Activated CD8-positive, alpha-beta T cell treated with anti-CD3 and anti-CD28 coated beads, Interleukin-2, amount 10 ng/mL, durations not matched to agents 7 days and 5 days (primary cell): ENCODE data around the gene CD160. TPM values are rescaled to one million over a fixed set of nuclear protein-coding genes. Genes with fewer than 3 reads are reported as not detected.

Experiments used
- ATAC-seq: fragments of 150-1000 bp; cut with Tn5 transposase; one replicate; pipeline ENCODE4 v1.10.0; 2021; ENCODE audit warnings: moderate library complexity
- CTCF ChIA-PET: fragments of 350-600 bp; sonication (Branson Sonifier 250); formaldehyde crosslinking; loops from one replicate; lab custom pipeline; 2021; ENCODE audit warnings: antibody characterized with exemption; lab: Charles Lee
- POLR2A ChIA-PET: fragments of 350-600 bp; sonication (Branson Sonifier 250); formaldehyde crosslinking; loops from one replicate; lab custom pipeline; 2021; ENCODE audit warnings: antibody characterized with exemption; lab: Charles Lee
- DNase-seq: peaks from one replicate; pipeline ENCODE4 v3.0.0-alpha.2; 2020
- H3K27ac Mint-ChIP-seq: one replicate; pipeline ENCODE4 v1.8.0; 2021; ENCODE audit warnings: mild to moderate bottlenecking, mixed read lengths
- H3K27me3 Mint-ChIP-seq: one replicate; pipeline ENCODE4 v1.8.0; 2021; ENCODE audit warnings: low read depth, mixed read lengths
- H3K36me3 Mint-ChIP-seq: one replicate; pipeline ENCODE4 v1.8.0; 2021; ENCODE audit warnings: low read depth, mixed read lengths
- H3K4me1 Mint-ChIP-seq: one replicate; pipeline ENCODE4 v1.8.0; 2021; ENCODE audit warnings: low read depth, mixed read lengths
- H3K4me3 Mint-ChIP-seq: one replicate; pipeline ENCODE4 v1.8.0; 2021; ENCODE audit warnings: mild to moderate bottlenecking, mixed read lengths
- H3K9me3 Mint-ChIP-seq: one replicate; pipeline ENCODE4 v1.8.0; 2022; ENCODE audit warnings: mixed read lengths; ENCODE audit not compliant: insufficient read depth
- total RNA-seq, 2 experiments: library from RNA; stranded (reverse); gene quantifications; one replicate each; pipeline ENCODE4 v1.2.3, GENCODE V29; 2021

The CD160 gene
- total RNA-seq, 2 experiments from 2014 or later, result 2.4 to 3.1 TPM

- CTCF ChIA-PET, result interaction anchor here (0.9 kb wide), 1 partner anchor 25 kb away, joined by 3 read pairs; no protein-coding TSS in a partner anchor
- Mint-ChIP-seq H3K4me3 (no peak overlapping the region), H3K27ac (no peak overlapping the region), H3K27me3 (peaks cover 8% of the 10 kb centered on the region), H3K9me3 (no peaks in the 10 kb centered on the region), H3K4me1 (peaks cover 14% of the 10 kb centered on the region), H3K36me3 (peaks cover 2% of the 10 kb centered on the region)
- DNase-seq (no peak), ATAC-seq (no peak)
- POLR2A ChIA-PET, result no interaction called here
Measured at GRCh38 chr1:145695821-145696629, 23.3 kb upstream of the CD160 start.

GRCh38 chr1:145696630-145696960 lies 22.7 kb upstream of the CD160 start:
- CTCF ChIA-PET, result no interaction called here
- no peak overlapping the region for H3K27ac Mint-ChIP-seq
- no peak for DNase-seq
- peaks cover 2% of the 10 kb centered on the region for H3K36me3 Mint-ChIP-seq
- H3K9me3 Mint-ChIP-seq, result no peaks in the 10 kb centered on the region
- POLR2A ChIA-PET, result no interaction called here
- ATAC-seq, result no peak
- H3K4me3 Mint-ChIP-seq, result no peak overlapping the region
- peaks cover 10% of the 10 kb centered on the region for H3K27me3 Mint-ChIP-seq
- peaks cover 9% of the 10 kb centered on the region for H3K4me1 Mint-ChIP-seq

- ATAC-seq (no peak), DNase-seq (no peak)
- H3K27ac Mint-ChIP-seq, result no peak overlapping the region
- no peaks in the 10 kb centered on the region for H3K9me3 Mint-ChIP-seq
- ChIA-PET CTCF (no interaction called here), POLR2A (no interaction called here)
- H3K4me3 Mint-ChIP-seq, result no peak overlapping the region
- no peaks in the 10 kb centered on the region for H3K4me1 Mint-ChIP-seq
- no peaks in the 10 kb centered on the region for H3K36me3 Mint-ChIP-seq
- H3K27me3 Mint-ChIP-seq, result peaks cover 23% of the 10 kb centered on the region
Measured at GRCh38 chr1:145701306-145701862, 17.9 kb upstream of the CD160 start.

DNA sequence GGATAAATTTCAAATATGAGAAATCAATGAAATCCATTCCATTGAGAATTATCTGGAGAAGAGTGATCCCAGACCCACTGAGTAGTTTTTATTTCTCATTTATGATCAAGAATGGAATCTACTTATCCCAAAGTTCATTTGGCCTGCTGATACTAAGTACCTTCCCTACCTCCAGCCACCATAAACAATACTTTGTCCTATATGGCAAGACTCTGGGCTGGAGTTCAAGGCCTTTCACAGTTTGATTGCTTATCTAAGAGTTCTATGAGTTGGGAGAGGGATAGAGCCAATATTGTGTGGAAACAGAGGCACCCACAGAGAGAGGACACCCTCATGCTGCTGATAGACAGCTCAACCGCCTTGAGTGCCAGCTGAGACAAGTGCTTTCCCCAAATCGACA lies 17.2 kb upstream of the CD160 start:
- ATAC-seq, result no peak
- Mint-ChIP-seq H3K4me1 (no peaks in the 10 kb centered on the region), H3K9me3 (no peaks in the 10 kb centered on the region), H3K36me3 (no peaks in the 10 kb centered on the region), H3K27ac (no peak overlapping the region), H3K4me3 (no peak overlapping the region), H3K27me3 (peaks cover 23% of the 10 kb centered on the region)
- POLR2A ChIA-PET, result no interaction called here
- CTCF ChIA-PET, result no interaction called here
- no peak for DNase-seq

GRCh38 chr1:145702826-145703225 lies 16.5 kb upstream of the CD160 start:
- POLR2A ChIA-PET, result no interaction called here
- no peaks in the 10 kb centered on the region for H3K9me3 Mint-ChIP-seq
- DNase-seq (no peak), ATAC-seq (no peak)
- CTCF ChIA-PET, result interaction anchor here (0.7 kb wide), 1 partner anchor 19 kb away, joined by 3 read pairs; no protein-coding TSS in a partner anchor
- H3K27me3 Mint-ChIP-seq, result peaks cover 23% of the 10 kb centered on the region
- no peaks in the 10 kb centered on the region for H3K4me1 Mint-ChIP-seq
- no peaks in the 10 kb centered on the region for H3K36me3 Mint-ChIP-seq
- no peak overlapping the region for H3K27ac Mint-ChIP-seq
- no peak overlapping the region for H3K4me3 Mint-ChIP-seq

GRCh38 chr1:145705622-145706021 lies 13.7 kb upstream of the CD160 start:
- CTCF ChIA-PET, result no interaction called here
- no peak for ATAC-seq
- no peaks in the 10 kb centered on the region for H3K9me3 Mint-ChIP-seq
- no peak overlapping the region for H3K4me3 Mint-ChIP-seq
- no peaks in the 10 kb centered on the region for H3K4me1 Mint-ChIP-seq
- H3K36me3 Mint-ChIP-seq, result no peaks in the 10 kb centered on the region
- POLR2A ChIA-PET, result no interaction called here
- H3K27me3 Mint-ChIP-seq, result peaks cover 17% of the 10 kb centered on the region
- no peak for DNase-seq
- H3K27ac Mint-ChIP-seq, result no peak overlapping the region

- ChIA-PET POLR2A (no interaction called here), CTCF (interaction anchor here (1.5 kb wide), 1 partner anchor 14 kb away, joined by 4 read pairs; no protein-coding TSS in a partner anchor)
- ATAC-seq, result no peak
- no peaks in the 10 kb centered on the region for H3K4me1 Mint-ChIP-seq
- no peaks in the 10 kb centered on the region for H3K9me3 Mint-ChIP-seq
- H3K36me3 Mint-ChIP-seq, result no peaks in the 10 kb centered on the region
- peaks cover 17% of the 10 kb centered on the region for H3K27me3 Mint-ChIP-seq
- H3K27ac Mint-ChIP-seq, result no peak overlapping the region
- no peak for DNase-seq
- H3K4me3 Mint-ChIP-seq, result no peak overlapping the region
Measured at GRCh38 chr1:145706086-145706664, 13.1 kb upstream of the CD160 start.

DNA sequence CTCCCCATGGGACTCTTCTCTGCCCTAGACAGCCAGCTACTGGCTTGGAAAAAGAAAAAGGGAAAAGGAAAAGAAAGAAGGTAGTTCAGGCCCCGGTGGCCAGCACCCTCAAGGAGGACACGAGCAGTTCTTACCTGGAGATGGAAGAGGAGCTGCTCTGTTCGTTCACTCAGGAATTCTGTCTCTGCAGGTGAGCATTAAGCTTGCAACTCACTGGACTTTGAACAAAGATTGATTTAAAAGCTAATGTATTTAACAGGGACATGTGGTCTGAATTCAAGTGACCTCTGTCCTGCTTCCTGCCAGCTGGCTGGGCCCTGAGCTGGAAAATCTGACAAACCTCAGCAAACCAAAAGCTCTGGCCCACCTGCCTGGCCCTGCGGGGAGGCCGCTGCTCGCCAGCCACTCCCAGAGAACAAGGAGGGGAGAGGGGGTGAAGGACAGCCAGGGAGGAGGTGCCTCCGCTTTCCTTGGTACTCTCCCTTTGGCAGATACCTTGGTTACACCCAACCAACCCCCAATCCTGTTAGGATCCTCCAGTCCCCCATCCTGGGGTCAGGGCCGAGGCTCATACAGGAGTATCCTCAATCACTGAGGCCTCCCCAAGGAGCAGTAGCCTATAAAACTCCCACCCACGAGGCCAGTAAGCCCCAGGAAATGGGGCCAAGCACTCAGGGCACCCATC lies 12.0 kb upstream of the CD160 start, which contains the start of gene PDZK1:
Gene PDZK1 (minus strand): TSS at position 186 of the 685 bp plus-strand sequence. CDS start 19,347 bp downstream, outside the sequence.
- POLR2A ChIA-PET, result no interaction called here
- Mint-ChIP-seq H3K4me3 (no peak within 1 kb of the TSS), H3K9me3 (no peaks in the 10 kb centered on the region), H3K4me1 (no peaks in the 10 kb centered on the region), H3K36me3 (no peaks in the 10 kb centered on the region), H3K27me3 (peaks cover 14% of the 10 kb centered on the region), H3K27ac (no peak within 1 kb of the TSS)
- no peak for DNase-seq
- ATAC-seq, result no peak
- CTCF ChIA-PET, result interaction anchor here (1.5 kb wide), 1 partner anchor 13 kb away, joined by 4 read pairs; no protein-coding TSS in a partner anchor

- ATAC-seq (no peak), DNase-seq (no peak)
- no peaks in the 10 kb centered on the region for H3K36me3 Mint-ChIP-seq
- no peaks in the 10 kb centered on the region for H3K9me3 Mint-ChIP-seq
- ChIA-PET POLR2A (no interaction called here), CTCF (no interaction called here)
- peaks cover 14% of the 10 kb centered on the region for H3K27me3 Mint-ChIP-seq
- no peak overlapping the region for H3K27ac Mint-ChIP-seq
- no peak overlapping the region for H3K4me3 Mint-ChIP-seq
- no peaks in the 10 kb centered on the region for H3K4me1 Mint-ChIP-seq
Measured at GRCh38 chr1:145708063-145708462, 11.2 kb upstream of the CD160 start.

GRCh38 chr1:145710291-145711027 lies 8.8 kb upstream of the CD160 start:
- DNase-seq, result no peak
- Mint-ChIP-seq H3K27ac (no peak overlapping the region), H3K4me3 (no peak overlapping the region), H3K9me3 (no peaks in the 10 kb centered on the region), H3K4me1 (no peaks in the 10 kb centered on the region), H3K27me3 (peaks cover 4% of the 10 kb centered on the region), H3K36me3 (no peaks in the 10 kb centered on the region)
- no peak for ATAC-seq
- POLR2A ChIA-PET, result no interaction called here
- CTCF ChIA-PET, result interaction anchor here (1.8 kb wide), 1 partner anchor 10 kb away, joined by 10 read pairs; no protein-coding TSS in a partner anchor

DNA sequence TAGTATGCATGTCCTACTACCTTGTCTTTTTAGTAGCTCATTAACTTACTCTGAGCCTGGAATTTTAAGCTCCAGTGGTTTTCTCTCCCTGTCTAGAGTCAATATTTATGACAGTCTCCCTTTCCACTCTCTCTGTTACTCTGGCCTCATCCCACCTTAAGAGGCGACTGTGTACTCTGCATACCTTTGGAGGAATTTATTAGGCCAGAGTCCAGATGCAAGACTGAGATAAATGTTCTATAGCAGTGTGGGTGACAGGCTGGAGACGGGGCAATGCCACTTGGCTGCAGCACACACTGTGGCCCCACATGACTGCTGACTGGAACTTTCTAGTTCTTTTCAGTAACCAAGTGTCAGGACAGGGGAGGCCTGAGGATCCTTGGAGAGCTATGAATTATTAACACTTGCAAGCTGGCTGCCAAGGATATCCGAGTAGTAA lies 8.1 kb upstream of the CD160 start:
- Mint-ChIP-seq H3K36me3 (no peaks in the 10 kb centered on the region), H3K27ac (no peak overlapping the region), H3K9me3 (no peaks in the 10 kb centered on the region), H3K27me3 (peaks cover 2% of the 10 kb centered on the region), H3K4me3 (no peak overlapping the region), H3K4me1 (peaks cover 3% of the 10 kb centered on the region)
- POLR2A ChIA-PET, result no interaction called here
- CTCF ChIA-PET, result interaction anchor here (2.2 kb wide), 1 partner anchor 10 kb away, joined by 10 read pairs; no protein-coding TSS in a partner anchor
- no peak for ATAC-seq
- DNase-seq, result no peak
